Skeletal muscle tissue (tissue), 4 donors: ENCODE measurements around the gene ARHGEF26. TPM values are rescaled to one million over a fixed set of nuclear protein-coding genes. Genes with fewer than 3 reads are reported as not detected.

Source experiments
- H3K27ac ChIP-seq: one replicate; pipeline ENCODE4 v1.7.0; 2013; ENCODE audit warnings: mild to moderate bottlenecking, low read depth, low read length, inconsistent platforms
- H3K27me3 ChIP-seq, 3 donors: one replicate each; pipeline ENCODE4 v1.7.0; 2013; ENCODE audit warnings: low read length in 3 of 3; ENCODE audit not compliant: control insufficient read depth in 3 of 3, insufficient read depth in 3 of 3
- H3K36me3 ChIP-seq, 3 donors: one replicate each; pipeline ENCODE4 v1.7.0; 2013; ENCODE audit warnings: low read length in 3 of 3; ENCODE audit not compliant: control insufficient read depth in 3 of 3, insufficient read depth in 3 of 3
- H3K4me1 ChIP-seq, 3 donors: one replicate each; pipeline ENCODE4 v1.7.0; 2013; ENCODE audit warnings: low read length in 3 of 3, mild to moderate bottlenecking in 3 of 3; ENCODE audit not compliant: control insufficient read depth in 3 of 3, insufficient read depth in 3 of 3
- H3K4me3 ChIP-seq, 3 donors: one replicate each; pipeline ENCODE4 v1.7.0; 2013; ENCODE audit warnings: low read length in 3 of 3
- H3K9ac ChIP-seq, 3 donors: one replicate each; pipeline ENCODE4 v1.7.0; 2013; ENCODE audit warnings: low read length in 3 of 3, mild to moderate bottlenecking in 3 of 3, moderate library complexity in 2 of 3, low read depth in 1 of 3
- H3K9me3 ChIP-seq, 3 donors: one replicate each; pipeline ENCODE4 v1.7.0; 2013; ENCODE audit warnings: low read length in 3 of 3; ENCODE audit not compliant: control insufficient read depth in 3 of 3
- total RNA-seq: library from RNA; depleted of rRNA; stranded (reverse); fragments of >200 nt; gene quantifications from one replicate; pipeline ENCODE4 v1.2.3, GENCODE V29; 2014
- donor health status: Osteomylitis.

ARHGEF26 gene
- total RNA-seq, 1 donor from 2014 or later, result 7.3 TPM

GRCh38 chr3:154176036-154176435 lies 54.8 kb downstream of the ARHGEF26 start:
- H3K9me3 ChIP-seq, result no peaks in the 10 kb centered on the region
- no peak overlapping the region for H3K27ac ChIP-seq
- no peaks in the 10 kb centered on the region for H3K4me1 ChIP-seq
- H3K4me3 ChIP-seq, result no peak overlapping the region
- H3K27me3 ChIP-seq, result no peaks in the 10 kb centered on the region
- H3K9ac ChIP-seq, result no peak overlapping the region
- no peaks in the 10 kb centered on the region for H3K36me3 ChIP-seq

GRCh38 chr3:154177406-154177805 lies 56.2 kb downstream of the ARHGEF26 start:
- H3K36me3 ChIP-seq, result no peaks in the 10 kb centered on the region
- H3K4me3 ChIP-seq, result no peak overlapping the region
- H3K27ac ChIP-seq, result no peak overlapping the region
- H3K27me3 ChIP-seq, result no peaks in the 10 kb centered on the region
- H3K9ac ChIP-seq, result no peak overlapping the region
- H3K9me3 ChIP-seq, result no peaks in the 10 kb centered on the region
- H3K4me1 ChIP-seq, result no peaks in the 10 kb centered on the region

GRCh38 chr3:154178172-154178571 lies 57.0 kb downstream of the ARHGEF26 start:
- no peak overlapping the region for H3K4me3 ChIP-seq
- H3K27ac ChIP-seq, result no peak overlapping the region
- H3K27me3 ChIP-seq, result no peaks in the 10 kb centered on the region
- H3K9me3 ChIP-seq, result no peaks in the 10 kb centered on the region
- H3K36me3 ChIP-seq, result no peaks in the 10 kb centered on the region
- H3K9ac ChIP-seq, result no peak overlapping the region
- no peaks in the 10 kb centered on the region for H3K4me1 ChIP-seq

GRCh38 chr3:154180836-154181691 lies 59.9 kb downstream of the ARHGEF26 start:
- Histone ChIP-seq H3K9ac (no peak overlapping the region), H3K27ac (no peak overlapping the region), H3K36me3 (no peaks in the 10 kb centered on the region), H3K4me1 (no peaks in the 10 kb centered on the region), H3K4me3 (no peak overlapping the region), H3K9me3 (no peaks in the 10 kb centered on the region), H3K27me3 (no peaks in the 10 kb centered on the region)

- H3K27me3 ChIP-seq, result no peaks in the 10 kb centered on the region
- H3K4me1 ChIP-seq, result no peaks in the 10 kb centered on the region
- H3K36me3 ChIP-seq, result no peaks in the 10 kb centered on the region
- no peak overlapping the region for H3K4me3 ChIP-seq
- no peak overlapping the region for H3K9ac ChIP-seq
- H3K9me3 ChIP-seq, result no peaks in the 10 kb centered on the region
- H3K27ac ChIP-seq, result no peak overlapping the region
Measured at GRCh38 chr3:154182322-154182922, 61.2 kb downstream of the ARHGEF26 start.

GRCh38 chr3:154182975-154183374 lies 61.8 kb downstream of the ARHGEF26 start:
- Histone ChIP-seq H3K27ac (no peak overlapping the region), H3K4me3 (no peak overlapping the region), H3K27me3 (no peaks in the 10 kb centered on the region), H3K4me1 (no peaks in the 10 kb centered on the region), H3K36me3 (no peaks in the 10 kb centered on the region), H3K9me3 (no peaks in the 10 kb centered on the region), H3K9ac (no peak overlapping the region)

- H3K4me1 ChIP-seq, result no peaks in the 10 kb centered on the region
- H3K4me3 ChIP-seq, result no peak overlapping the region
- H3K9ac ChIP-seq, result no peak overlapping the region
- no peaks in the 10 kb centered on the region for H3K27me3 ChIP-seq
- H3K36me3 ChIP-seq, result no peaks in the 10 kb centered on the region
- H3K27ac ChIP-seq, result no peak overlapping the region
- no peaks in the 10 kb centered on the region for H3K9me3 ChIP-seq
Measured at GRCh38 chr3:154184582-154184981, 63.4 kb downstream of the ARHGEF26 start.

GRCh38 chr3:154188437-154188836 lies 67.2 kb downstream of the ARHGEF26 start:
- no peaks in the 10 kb centered on the region for H3K27me3 ChIP-seq
- H3K9me3 ChIP-seq, result no peaks in the 10 kb centered on the region
- no peak overlapping the region for H3K9ac ChIP-seq
- no peaks in the 10 kb centered on the region for H3K4me1 ChIP-seq
- H3K4me3 ChIP-seq, result no peak overlapping the region
- no peaks in the 10 kb centered on the region for H3K36me3 ChIP-seq
- H3K27ac ChIP-seq, result no peak overlapping the region

GRCh38 chr3:154188846-154189245 lies 67.7 kb downstream of the ARHGEF26 start:
- Histone ChIP-seq H3K36me3 (no peaks in the 10 kb centered on the region), H3K27ac (no peak overlapping the region), H3K4me1 (no peaks in the 10 kb centered on the region), H3K9ac (no peak overlapping the region), H3K4me3 (no peak overlapping the region), H3K27me3 (no peaks in the 10 kb centered on the region), H3K9me3 (no peaks in the 10 kb centered on the region)

- Histone ChIP-seq H3K9ac (no peak overlapping the region), H3K4me1 (no peaks in the 10 kb centered on the region), H3K36me3 (no peaks in the 10 kb centered on the region), H3K27ac (no peak overlapping the region), H3K4me3 (no peak overlapping the region), H3K27me3 (no peaks in the 10 kb centered on the region), H3K9me3 (no peaks in the 10 kb centered on the region)
Measured at GRCh38 chr3:154191520-154191919, 70.3 kb downstream of the ARHGEF26 start.
